HG03135 (cell line): ENCODE results near the gene MAP2K4.

Experiments
- ATAC-seq: cut with Tn5 transposase; IDR thresholded peaks from one replicate; pipeline ENCODE4 v1.9.1; 2021; ENCODE audit warnings: mild to moderate bottlenecking, moderate library complexity; ENCODE audit not compliant: unreplicated experiment

The MAP2K4 gene

DNA sequence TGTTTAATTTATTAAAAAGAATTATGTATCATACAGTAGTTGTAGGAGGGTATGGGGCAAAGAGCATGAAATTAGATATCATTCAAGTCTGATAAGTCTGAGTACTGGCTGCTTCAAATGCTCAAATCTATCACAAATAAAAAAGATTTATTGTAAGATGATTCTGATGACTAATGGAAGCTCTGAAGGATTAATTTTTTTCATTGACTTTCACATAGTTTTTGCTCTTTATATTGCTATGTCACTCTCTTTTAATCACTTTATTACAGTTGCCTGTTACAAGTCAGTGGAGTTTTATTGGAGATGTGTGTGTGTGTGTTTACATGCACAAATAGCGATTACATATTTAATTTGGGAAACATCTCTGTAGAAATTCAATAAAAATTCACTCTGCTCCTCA lies 15.0 kb downstream of the MAP2K4 start:
- no peak for ATAC-seq

DNA sequence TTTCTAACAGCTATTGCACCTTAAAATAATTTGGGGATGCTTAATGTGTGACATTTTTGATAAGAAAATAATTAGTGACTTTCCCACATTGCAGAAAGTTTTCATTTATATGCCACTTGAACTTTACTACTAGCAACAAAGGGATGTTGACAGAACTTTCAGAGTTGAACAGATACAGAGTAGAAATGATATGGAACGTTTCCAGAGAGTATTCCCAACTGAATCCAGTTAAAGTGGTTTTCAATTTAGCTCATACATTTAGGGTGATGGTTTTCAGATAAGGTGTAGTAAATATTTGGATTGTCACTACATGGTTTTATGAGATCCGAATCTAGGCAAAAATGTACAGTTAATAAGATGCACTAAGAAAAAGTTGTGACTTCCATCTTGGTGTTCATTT lies 17.3 kb downstream of the MAP2K4 start:
- no peak for ATAC-seq

DNA sequence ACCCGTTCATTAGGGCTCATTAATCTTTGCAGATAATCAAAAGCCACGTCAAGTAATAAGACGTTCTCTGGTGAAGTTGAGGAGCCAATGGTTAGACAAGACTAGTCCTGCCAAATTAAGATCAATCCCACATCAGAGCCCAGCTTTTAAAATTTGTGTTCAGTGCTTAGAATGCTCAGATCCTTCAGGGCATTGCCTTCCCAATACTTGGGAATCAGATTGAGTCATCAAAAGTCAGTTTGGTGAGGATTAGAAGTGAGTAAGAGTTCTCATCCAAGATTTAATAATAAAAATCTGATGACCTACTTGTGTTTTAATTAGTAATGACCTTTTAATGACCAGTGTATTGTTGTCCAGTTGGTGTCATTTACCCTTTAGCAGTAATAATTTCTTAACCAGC lies 19.8 kb downstream of the MAP2K4 start:
- ATAC-seq: no peak

DNA sequence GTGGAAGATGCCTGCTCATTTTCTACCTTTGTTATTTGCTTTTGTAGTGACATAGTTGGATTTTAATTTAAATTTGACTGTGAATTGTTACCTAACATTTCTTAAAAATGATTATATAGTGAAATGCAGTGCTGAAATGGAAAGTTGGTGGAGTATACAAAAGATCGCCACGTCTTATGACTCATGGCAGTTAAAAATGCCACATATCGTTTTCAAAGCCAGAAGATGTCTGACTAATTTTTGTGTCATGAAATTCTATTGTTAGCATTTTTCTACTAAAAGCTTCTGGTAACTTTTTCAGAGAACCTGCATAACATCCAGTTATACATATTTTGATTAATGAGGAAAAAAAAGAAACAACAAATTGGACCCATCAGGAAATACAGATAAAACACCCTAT lies 20.6 kb downstream of the MAP2K4 start:
- ATAC-seq: no peak

DNA sequence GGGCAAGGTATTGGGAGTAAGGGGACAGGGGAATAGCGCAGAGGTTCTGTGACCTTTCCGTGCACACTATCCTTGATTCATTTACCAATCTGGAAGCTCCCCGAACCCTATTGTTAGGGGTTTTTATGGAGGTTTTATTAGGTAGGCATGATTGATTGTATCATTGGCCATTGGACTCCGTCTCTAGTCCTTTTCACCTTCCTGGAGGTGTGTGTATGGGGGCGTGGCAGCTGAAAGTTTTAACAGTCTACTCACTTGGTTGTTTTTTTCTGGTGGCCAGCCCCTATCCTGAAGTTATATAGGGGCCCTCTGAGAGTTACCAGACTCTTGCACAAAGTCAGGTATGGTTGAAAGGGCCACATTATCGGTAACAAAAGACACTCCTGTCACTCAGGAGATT lies 23.0 kb downstream of the MAP2K4 start:
- no peak for ATAC-seq

DNA sequence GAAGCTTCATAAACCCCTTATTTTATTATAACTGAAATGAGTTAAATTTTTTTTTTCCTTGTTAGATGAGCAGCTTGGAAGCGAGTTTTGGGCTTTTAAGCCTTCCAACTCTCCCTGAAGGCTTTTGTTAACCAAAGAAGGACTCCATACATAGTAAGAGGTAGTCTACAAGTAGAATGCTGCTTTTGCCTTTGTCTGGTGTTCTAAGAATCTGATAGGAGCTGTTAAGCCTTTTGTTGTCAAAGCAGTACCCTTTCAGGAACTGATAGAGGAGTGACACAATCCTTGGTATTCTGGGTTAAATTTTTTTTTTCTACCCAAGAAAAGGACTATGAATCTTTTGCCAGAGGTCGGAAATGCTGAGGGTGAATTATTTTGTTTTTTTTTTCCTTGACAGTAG lies 26.1 kb downstream of the MAP2K4 start:
- ATAC-seq: no peak

DNA sequence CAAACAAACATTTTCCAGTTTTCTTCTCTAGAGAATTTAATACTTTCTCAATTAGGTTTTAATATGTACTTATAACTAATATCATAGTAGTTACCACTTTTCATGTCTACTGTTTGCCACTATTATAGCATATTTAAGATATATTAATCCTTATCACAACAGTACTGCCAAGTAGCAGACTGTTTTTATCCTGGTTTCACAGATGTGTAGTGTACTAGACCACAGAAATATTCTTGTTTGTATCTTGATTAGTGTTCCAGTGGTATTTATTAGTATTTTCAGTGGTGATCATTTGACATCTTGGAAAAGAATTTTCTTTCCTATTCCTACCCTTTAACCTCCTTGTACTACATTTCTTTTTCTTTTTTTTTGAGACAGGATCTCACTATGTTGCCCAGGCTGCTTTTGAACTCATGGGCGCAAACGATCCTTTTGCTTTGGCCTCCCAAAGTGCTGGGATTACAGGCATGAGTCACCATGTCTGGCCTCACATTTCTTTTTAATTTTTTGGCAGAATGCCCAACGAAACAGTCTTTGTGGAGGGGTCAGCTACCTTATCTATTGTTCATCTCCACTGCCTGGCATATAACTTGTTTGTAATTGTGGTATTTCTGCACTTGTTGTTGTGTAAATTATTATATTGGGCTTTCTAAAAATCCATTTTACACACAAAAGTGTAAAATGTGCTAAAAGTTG lies 27.2 kb downstream of the MAP2K4 start:
- no peak for ATAC-seq

DNA sequence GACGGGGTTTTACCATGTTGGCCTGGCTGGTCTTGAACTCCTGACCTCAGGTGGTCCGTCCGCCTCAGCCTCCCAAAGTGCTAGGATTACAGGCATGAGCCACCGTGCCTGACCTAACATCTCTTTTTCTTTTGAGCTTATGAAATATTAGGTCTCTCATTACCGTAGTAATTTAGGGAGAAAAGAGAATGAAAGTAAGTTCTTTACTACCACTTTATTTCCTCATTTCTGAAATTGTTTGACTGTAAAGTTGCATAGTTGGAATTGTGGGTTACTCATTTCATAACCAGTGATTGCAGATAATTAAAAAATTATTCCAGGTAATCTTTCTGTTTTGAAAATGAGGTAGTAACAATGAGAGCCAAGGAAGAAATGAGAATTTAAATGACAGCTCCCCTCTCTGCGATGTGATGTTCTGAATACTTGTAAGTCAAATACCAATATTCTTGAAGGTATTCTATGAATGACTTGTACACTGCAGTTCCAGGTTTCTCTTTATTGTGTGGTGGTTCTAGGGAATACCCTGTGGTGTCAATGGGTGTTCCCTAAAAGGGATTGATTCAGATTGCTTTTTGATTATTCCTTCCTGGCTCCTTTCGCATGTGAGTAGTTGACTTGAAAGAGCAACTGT lies 28.3 kb downstream of the MAP2K4 start:
- no peak for ATAC-seq

DNA sequence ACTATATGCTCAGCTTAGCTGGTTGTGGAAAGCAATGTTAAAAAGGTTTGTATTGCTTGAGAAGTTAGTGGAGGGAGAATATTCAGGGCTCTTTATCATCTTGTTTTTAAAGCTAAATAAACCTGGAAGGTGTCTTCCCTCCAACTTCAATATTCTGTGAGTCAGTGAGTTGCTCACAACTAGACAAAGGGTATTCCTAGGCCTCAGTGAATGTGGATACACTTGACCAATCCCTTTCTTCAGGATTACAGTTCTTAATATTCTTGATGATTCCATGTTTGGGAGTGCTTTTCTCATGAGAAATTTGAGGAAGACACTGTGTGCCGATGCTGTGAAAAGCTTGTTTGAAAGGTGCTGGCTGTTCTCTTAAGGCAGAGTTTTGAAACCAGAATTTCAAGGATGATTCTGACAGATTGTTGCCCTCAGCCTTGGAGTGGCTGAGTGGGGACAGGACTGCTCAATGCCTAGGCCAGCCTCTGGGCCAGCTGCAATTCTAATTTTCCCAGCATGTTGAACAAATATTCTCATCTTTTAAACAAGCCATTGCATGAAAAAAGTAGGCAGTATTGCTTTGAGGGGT lies 30.1 kb downstream of the MAP2K4 start:
- ATAC-seq: no peak

DNA sequence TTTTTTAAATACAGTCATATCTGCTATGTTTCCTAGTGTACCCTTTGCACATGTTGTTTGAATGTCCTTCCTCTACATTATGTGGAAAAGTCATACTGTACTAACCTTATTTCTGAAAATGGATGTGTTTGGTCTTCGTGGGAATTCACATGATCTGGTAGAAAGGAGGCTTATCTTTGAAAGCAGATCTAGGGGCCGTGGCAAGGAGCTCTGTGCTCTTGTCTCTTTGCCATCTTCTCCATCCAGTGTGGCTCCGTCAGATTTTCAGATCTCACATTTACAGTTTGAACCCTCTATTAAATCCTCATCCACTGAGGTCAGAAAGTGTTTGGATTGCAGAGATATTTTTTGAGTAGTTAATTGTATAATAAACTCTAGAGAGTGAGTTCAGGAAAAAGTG lies 32.9 kb downstream of the MAP2K4 start:
- no peak for ATAC-seq

DNA sequence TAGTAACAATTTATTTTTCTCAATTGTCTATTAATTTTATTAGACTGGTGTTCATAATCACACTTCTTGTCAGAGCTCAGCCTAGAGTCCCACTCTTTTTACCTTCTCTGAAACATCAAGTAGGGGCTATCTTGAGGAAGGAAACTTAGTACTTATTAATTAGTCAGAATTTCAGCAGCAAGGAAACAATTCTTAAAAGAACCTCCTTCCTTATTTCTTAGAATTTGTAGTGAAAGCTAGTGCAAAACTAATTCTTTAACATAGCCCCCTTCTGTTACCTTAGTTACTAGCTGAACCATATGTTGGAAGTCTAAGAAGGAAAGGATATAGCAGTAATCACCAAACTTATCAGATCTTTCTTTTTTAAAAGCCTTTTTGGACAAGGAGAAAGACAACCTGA lies 35.2 kb downstream of the MAP2K4 start:
- no peak for ATAC-seq

DNA sequence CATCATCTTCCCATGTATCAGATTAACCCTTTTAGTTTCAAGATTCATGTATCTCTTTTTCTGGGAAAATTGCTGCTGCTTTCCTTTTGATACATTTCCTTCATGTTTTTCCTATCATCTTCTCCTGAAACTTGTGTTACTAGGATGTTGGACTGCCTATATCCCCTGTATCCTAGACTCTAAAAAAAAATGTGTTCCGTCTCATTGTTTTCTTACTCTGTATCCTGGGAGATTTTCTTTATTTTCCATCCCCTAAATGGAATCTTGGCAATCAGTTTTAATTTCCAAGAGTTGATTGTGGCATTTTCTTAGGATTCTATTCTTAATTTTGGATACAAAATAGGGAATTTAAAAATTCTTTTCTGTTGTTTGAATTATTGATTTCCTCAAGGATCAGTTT lies 36.8 kb downstream of the MAP2K4 start:
- ATAC-seq: no peak

DNA sequence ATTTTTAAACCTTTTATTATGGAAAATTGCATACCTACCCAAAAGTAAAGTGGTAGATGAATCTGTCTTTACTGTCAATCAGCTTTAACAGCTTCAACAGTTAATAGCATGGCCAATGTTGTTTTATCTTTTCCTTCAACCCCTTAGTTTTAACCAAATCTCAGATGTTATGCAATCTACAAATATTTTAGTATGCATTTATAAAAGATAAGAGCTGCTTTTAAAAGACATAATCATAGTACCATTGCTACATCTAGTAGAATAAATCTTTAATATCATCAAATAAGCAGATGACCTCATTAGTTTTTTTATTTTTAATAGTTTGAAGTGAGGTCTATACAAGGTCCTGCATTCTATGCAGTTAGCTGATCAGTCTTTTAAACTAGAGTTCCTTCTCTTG lies 37.9 kb downstream of the MAP2K4 start:
- ATAC-seq: no peak

DNA sequence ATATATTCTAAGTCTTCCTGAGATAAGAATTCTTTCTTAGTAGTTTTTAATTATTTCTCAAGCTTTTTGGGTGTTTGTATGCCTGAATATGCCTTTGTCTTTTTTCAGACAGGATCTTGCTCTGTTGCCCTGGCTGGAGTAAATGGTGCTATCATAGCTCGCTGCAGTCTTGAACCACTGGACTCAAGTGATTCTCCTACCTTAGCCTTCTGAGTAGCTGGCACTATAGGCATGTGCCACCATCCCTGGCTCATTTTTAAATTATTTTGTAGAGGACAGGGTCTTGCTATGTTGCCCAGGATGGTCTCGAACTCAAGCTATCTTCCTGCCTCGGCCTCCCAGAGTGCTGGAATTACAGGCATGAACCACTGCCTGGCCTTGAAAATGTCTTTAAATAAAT lies 41.6 kb downstream of the MAP2K4 start:
- no peak for ATAC-seq

DNA sequence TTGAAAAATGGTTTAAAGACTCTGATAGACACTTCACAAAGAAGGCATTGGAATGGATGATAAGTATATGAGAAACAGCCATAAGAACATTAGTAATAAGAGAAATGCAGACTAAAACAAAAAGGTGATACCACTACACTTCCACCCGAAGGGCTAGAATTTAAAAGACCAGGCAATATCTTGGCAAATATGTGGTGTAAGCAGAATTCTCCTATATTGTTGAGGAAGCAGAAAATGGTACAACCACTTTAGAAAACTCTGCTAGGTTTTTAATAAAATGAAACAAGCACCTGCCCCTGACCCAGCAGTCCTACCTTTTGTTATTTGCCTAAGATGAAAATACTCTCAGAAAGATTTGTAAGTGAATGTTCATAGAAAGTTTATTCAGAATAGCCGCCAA lies 43.7 kb downstream of the MAP2K4 start:
- ATAC-seq: no peak

DNA sequence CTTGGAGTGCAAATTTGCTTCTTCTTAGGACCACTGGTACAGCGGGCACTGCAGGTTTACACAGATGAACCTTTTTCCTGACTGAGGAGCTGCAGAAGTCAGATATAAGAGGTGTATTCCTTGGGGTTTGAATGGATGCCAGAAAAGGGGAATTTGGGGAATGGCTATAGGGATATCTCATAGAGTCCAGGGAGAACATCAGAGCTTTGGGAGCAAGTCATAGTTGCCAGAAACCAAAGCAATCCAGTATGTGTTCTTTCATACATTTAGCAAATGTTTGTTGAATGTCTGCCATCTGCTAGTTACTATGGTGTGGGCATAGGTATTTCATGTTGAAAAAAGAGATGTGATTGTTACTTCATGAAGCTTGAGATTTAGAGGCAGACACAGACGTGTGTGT lies 46.8 kb downstream of the MAP2K4 start:
- no peak for ATAC-seq

DNA sequence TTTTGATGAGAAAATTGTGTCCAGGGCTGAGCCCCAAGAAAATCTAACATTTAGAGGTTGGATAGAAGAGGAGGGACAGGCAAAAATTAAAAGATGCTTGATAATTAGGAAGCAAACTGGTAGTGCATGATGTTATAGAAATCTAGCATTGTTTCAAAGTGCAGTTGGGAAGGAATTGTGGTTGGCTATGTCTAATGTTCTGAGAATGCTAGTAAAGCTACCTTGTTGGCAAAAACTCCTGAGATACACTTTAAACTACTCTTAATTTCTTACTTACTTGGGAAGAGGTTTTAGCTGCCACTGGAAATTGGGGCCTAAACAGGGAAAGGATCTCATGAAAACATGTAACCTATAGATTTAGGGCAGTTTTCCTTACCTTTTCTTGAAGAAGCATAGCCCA lies 48.3 kb downstream of the MAP2K4 start:
- no peak for ATAC-seq

DNA sequence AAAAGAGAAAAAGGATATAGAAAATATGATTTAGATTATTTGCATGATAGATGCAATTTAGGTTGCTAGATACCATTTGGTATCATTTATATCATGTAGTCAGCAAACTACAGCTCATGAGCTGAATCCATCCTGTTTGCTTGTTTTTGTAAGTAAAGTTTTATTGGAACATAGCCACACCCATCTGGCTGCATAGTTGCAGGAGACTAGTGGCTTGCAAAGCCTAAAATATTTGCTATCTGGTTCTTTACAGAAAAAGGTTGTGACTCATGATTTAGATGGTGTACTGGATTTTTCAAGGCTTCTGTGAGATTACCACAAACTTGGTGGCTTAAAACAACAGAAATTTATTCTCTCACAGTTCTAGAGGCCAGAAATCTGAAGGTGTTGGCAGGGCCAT lies 49.9 kb downstream of the MAP2K4 start:
- no peak for ATAC-seq

DNA sequence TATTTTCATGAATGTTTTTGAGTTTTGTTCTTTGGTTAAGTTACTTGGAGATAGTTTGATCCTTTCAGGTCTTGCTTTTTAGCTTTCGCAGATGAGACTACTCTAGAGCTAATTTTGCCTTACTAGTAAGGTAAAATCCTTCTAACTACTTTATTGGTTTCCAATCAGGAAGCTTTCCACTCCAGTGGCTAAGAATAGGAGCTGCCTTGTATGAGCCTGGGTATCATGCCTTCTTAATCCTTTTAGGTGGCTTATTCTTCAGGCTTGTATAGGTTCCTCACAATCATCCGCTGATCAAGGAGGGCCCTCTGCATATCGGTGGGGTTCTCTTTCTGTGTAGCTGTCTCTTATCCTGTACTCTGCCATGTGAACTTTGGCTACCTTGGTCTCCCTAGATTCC lies 53.7 kb downstream of the MAP2K4 start:
- no peak for ATAC-seq

DNA sequence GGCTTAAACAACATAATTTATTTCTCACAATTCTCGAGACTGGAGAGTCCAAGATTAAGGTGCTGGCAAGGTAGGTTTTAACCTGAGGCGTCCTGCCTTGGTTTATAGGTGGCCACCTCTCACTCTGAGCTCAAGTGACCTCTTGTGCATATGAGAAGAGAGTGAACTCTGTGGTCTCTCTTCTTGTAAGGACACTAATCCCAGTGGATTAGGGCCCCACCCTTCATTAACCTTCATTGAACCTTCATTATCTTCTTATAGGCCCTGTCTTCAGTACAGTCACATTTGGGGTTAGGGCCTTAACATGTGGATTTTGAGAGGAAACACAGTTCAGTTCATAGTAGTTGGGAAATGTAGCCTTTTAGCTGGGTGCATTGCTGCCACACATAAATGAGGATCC lies 57.1 kb downstream of the MAP2K4 start:
- ATAC-seq: no peak

DNA sequence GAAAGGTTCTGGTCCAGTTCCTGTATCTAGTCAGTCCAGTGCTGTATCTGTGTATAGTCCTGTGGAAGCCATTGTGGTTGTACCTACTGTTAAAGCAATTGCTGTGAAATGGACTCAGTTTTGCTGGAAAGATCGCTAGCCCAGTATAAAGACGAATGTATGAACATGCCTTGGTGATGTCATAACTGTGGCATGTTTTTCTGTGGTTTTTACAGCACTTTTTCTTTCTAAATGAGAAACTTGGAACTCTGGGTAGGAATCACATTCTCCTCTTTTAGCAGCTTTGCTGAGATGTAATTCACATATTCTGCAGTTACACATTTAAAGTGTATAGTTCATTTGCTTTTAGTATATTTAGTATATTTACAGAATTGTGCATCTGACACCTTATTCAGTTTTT lies 58.1 kb downstream of the MAP2K4 start:
- no peak for ATAC-seq

DNA sequence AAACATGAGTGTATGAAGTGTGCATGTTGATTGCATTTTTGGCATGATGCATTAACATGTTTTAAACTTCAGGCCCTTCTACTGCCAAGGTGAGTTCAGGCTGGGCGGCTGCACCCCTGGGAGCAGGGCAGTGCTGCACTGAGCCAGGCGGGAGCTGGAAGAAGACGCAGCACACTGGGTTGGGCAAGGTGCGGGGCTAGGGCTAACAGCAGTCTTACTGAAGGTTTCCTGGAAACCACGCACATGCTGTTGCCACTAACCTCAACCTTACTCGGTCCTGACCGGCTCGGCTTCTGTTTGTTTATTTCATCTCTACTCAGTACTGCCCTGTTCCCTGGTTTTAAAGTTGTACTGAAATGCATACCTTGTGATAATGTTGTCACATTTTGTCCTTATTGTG lies 61.0 kb downstream of the MAP2K4 start:
- ATAC-seq: no peak
